Measurements from ENCODE around the gene PLAAT5.
A peak's percentile ranks its signal among the peaks of the same experiment; 100 is the strongest.

Gene PLAAT5

GRCh38 chr11:63523151-63523550 lies 32.2 kb upstream of the PLAAT5 start:
- no peak for DNase-seq (ENCODE audit: low read depth, low spot score)
- in situ Hi-C loops (cut with HindIII; ENCODE audit: low sequenced_read_pairs), result no loop called here
- no peak overlapping the region for H3K4me3 ChIP-seq (ENCODE audit: low read depth, low read length)
- no peak for TF ChIP-seq CTCF (IDR thresholded peaks at IDR 0.05; ENCODE audit: low read depth, low read length)

GRCh38 chr11:63521896-63522295 lies 30.9 kb upstream of the PLAAT5 start:
- DNase-seq (ENCODE audit: low read depth, low spot score), result no peak
- H3K4me3 ChIP-seq (ENCODE audit: low read depth, low read length), result no peak overlapping the region
- TF ChIP-seq CTCF (IDR thresholded peaks at IDR 0.05; ENCODE audit: low read depth, low read length), result no peak
- in situ Hi-C loops (cut with HindIII; ENCODE audit: low sequenced_read_pairs), result no loop called here

- H3K4me3 ChIP-seq (ENCODE audit: low read depth, low read length), result no peak overlapping the region
- no peak for TF ChIP-seq CTCF (IDR thresholded peaks at IDR 0.05; ENCODE audit: low read depth, low read length)
- in situ Hi-C loops (cut with HindIII; ENCODE audit: low sequenced_read_pairs), result no loop called here
- no peak for DNase-seq (ENCODE audit: low read depth, low spot score)
These were observed 29.7 kb upstream of the PLAAT5 start for GRCh38 chr11:63520606-63521170.

GRCh38 chr11:63518548-63518947 lies 27.6 kb upstream of the PLAAT5 start:
- DNase-seq (ENCODE audit: low read depth, low spot score), result peak; percentile 84
- in situ Hi-C loops (cut with HindIII; ENCODE audit: low sequenced_read_pairs), result no loop called here
- no peak for TF ChIP-seq CTCF (IDR thresholded peaks at IDR 0.05; ENCODE audit: low read depth, low read length)
- H3K4me3 ChIP-seq (ENCODE audit: low read depth, low read length), result no peak overlapping the region

- in situ Hi-C loops (cut with HindIII; ENCODE audit: low sequenced_read_pairs), result no loop called here
- no peak overlapping the region for H3K4me3 ChIP-seq (ENCODE audit: low read depth, low read length)
- no peak for TF ChIP-seq CTCF (IDR thresholded peaks at IDR 0.05; ENCODE audit: low read depth, low read length)
- DNase-seq (ENCODE audit: low read depth, low spot score), result no peak
These were observed 26.2 kb upstream of the PLAAT5 start for GRCh38 chr11:63517156-63517555.

- no peak overlapping the region for H3K4me3 ChIP-seq (ENCODE audit: low read depth, low read length)
- TF ChIP-seq CTCF (IDR thresholded peaks at IDR 0.05; ENCODE audit: low read depth, low read length), result no peak
- in situ Hi-C loops (cut with HindIII; ENCODE audit: low sequenced_read_pairs), result no loop called here
- DNase-seq (ENCODE audit: low read depth, low spot score), result no peak
These were observed 25.1 kb upstream of the PLAAT5 start for GRCh38 chr11:63516109-63516508.

GRCh38 chr11:63512816-63513215 lies 21.8 kb upstream of the PLAAT5 start:
- no peak for TF ChIP-seq CTCF (IDR thresholded peaks at IDR 0.05; ENCODE audit: low read depth, low read length)
- no peak for DNase-seq (ENCODE audit: low read depth, low spot score)
- in situ Hi-C loops (cut with HindIII; ENCODE audit: low sequenced_read_pairs), result no loop called here
- H3K4me3 ChIP-seq (ENCODE audit: low read depth, low read length), result no peak overlapping the region
